Caco-2 (cell line): ENCODE results near the gene BCAS3. TPM values are rescaled to one million over a fixed set of nuclear protein-coding genes. Genes with fewer than 3 reads are reported as not detected.

Source experiments
- BruUV-seq: library from RNA; stranded (reverse); fragments of 400-500 nt; replicated peaks from 2 replicates; lab custom pipeline; 2021; lab: Mats Ljungman, UMichigan
- CTCF ChIA-PET: fragments of 300-600 bp; sonication (Branson Sonifier 250); formaldehyde crosslinking; loops from one replicate; lab custom pipeline; 2022; ENCODE audit warnings: antibody characterized with exemption; lab: Charles Lee
- POLR2A ChIA-PET: fragments of 300-600 bp; sonication (Branson Sonifier 250); formaldehyde crosslinking; loops from one replicate; lab custom pipeline; 2022; ENCODE audit warnings: antibody characterized with exemption; lab: Charles Lee
- DNase-seq, 2 experiments: peaks; one replicate each; pipeline versions ENCODE4 v3.0.0 to v3.0.0-alpha.2; 2020 to 2022
- H3K27me3 ChIP-seq: replicated peaks from 2 replicates; pipeline ENCODE4 v1.6.0; 2011; ENCODE audit warnings: low read length; ENCODE audit not compliant: control insufficient read depth, insufficient read depth
- H3K36me3 ChIP-seq: 2 replicates; pipeline ENCODE4 v1.5.1; 2011; ENCODE audit warnings: low read length; ENCODE audit not compliant: control insufficient read depth, insufficient read depth
- H3K4me1 ChIP-seq: fragments of 250-450 bp; sonication (Bioruptor Pico); 2 replicates; pipeline ENCODE4 v1.5.1; 2020; ENCODE audit warnings: mild to moderate bottlenecking
- H3K4me3 ChIP-seq: 2 replicates; pipeline ENCODE4 v1.5.1; 2011; ENCODE audit warnings: low read depth, mild to moderate bottlenecking, control low read depth, low read length
- H3K9me3 ChIP-seq: fragments of 250-450 bp; sonication (Bioruptor Pico); 2 replicates; pipeline ENCODE4 v1.5.1; 2020; ENCODE audit warnings: mild to moderate bottlenecking, moderate library complexity
- H3K27ac Mint-ChIP-seq: one replicate; pipeline ENCODE4 v1.8.0; 2022; ENCODE audit warnings: mixed read lengths; ENCODE audit not compliant: unreplicated experiment
- H3K27me3 Mint-ChIP-seq: one replicate; pipeline ENCODE4 v1.8.0; 2022; ENCODE audit warnings: mixed read lengths; ENCODE audit not compliant: insufficient read depth, unreplicated experiment
- H3K36me3 Mint-ChIP-seq: one replicate; pipeline ENCODE4 v1.8.0; 2022; ENCODE audit warnings: mild to moderate bottlenecking, mixed read lengths; ENCODE audit not compliant: insufficient read depth, unreplicated experiment
- H3K4me1 Mint-ChIP-seq: one replicate; pipeline ENCODE4 v1.8.0; 2022; ENCODE audit warnings: low read depth, mixed read lengths; ENCODE audit not compliant: unreplicated experiment
- H3K4me3 Mint-ChIP-seq: one replicate; pipeline ENCODE4 v1.8.0; 2022; ENCODE audit warnings: mild to moderate bottlenecking, moderate library complexity, mixed read lengths; ENCODE audit not compliant: unreplicated experiment
- H3K9me3 Mint-ChIP-seq: one replicate; pipeline ENCODE4 v1.8.0; 2022; ENCODE audit warnings: mixed read lengths; ENCODE audit not compliant: unreplicated experiment
- intact Hi-C: fragments of 100-400 bp; cut with micrococcal nuclease; formaldehyde crosslinking; loops from one replicate; pipeline ENCODE4 v1.10.0; 2022; ENCODE audit not compliant: unreplicated experiment
- total RNA-seq: library from RNA; stranded (reverse); gene quantifications from 2 replicates; pipeline ENCODE4 v1.2.3, GENCODE V29; 2022
- TF ChIP-seq, protein P1 (sequence below), 2 experiments: fragments of 200-600 bp in 1 of 2; IDR thresholded peaks; 1 replicate in 1 of 2; 2 replicates in 1 of 2; pipeline versions ENCODE4 v1.5.1 to v1.8.0; 2011 to 2022; ENCODE audit warnings: antibody characterized with exemption in 1 of 2, control low read depth in 1 of 2, inconsistent platforms in 1 of 2, low read depth in 1 of 2, low read length in 1 of 2, mild to moderate bottlenecking in 1 of 2, moderate library complexity in 1 of 2; ENCODE audit not compliant: insufficient read depth in 1 of 2, severe bottlenecking in 1 of 2, unreplicated experiment in 1 of 2

BCAS3 gene
- total RNA-seq, 1 experiment from 2014 or later, result 44.1 TPM

DNA sequence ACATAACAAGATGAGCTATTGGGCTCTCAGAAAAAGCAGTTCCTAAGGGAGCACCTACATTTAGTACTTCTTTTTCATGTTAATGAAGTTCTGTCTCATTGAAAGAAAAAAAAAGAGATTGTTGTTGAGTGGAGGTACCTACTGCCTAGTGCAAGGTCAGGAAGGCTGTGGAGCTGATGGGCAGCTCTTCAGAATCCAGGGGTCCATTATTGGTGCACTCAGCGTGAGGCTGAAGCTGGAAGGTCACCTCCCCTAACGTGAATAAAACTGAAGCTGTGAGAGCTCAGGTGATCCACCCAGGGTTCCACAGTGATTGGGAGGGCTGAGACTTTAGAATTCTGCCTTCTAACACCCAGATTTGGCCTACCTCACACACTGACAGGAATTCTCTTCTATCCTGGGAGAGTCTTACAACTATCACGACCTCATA lies 568.1 kb downstream of the BCAS3 start:
- peaks cover 35% of the 10 kb centered on the region for H3K4me1 ChIP-seq
- Mint-ChIP-seq H3K36me3 (no peaks in the 10 kb centered on the region), H3K27me3 (no peaks in the 10 kb centered on the region), H3K9me3 (no peaks in the 10 kb centered on the region), H3K4me3 (no peak overlapping the region), H3K4me1 (peaks cover 28% of the 10 kb centered on the region), H3K27ac (no peak overlapping the region)
- H3K9me3 ChIP-seq, result no peaks in the 10 kb centered on the region
- TF ChIP-seq, protein P1, sequence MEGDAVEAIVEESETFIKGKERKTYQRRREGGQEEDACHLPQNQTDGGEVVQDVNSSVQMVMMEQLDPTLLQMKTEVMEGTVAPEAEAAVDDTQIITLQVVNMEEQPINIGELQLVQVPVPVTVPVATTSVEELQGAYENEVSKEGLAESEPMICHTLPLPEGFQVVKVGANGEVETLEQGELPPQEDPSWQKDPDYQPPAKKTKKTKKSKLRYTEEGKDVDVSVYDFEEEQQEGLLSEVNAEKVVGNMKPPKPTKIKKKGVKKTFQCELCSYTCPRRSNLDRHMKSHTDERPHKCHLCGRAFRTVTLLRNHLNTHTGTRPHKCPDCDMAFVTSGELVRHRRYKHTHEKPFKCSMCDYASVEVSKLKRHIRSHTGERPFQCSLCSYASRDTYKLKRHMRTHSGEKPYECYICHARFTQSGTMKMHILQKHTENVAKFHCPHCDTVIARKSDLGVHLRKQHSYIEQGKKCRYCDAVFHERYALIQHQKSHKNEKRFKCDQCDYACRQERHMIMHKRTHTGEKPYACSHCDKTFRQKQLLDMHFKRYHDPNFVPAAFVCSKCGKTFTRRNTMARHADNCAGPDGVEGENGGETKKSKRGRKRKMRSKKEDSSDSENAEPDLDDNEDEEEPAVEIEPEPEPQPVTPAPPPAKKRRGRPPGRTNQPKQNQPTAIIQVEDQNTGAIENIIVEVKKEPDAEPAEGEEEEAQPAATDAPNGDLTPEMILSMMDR (IDR thresholded peaks at IDR 0.05; ENCODE audit: insufficient read depth in 1 of 2, low read depth in 1 of 2, low read length in 1 of 2, severe bottlenecking in 1 of 2, unreplicated experiment in 1 of 2), result no peak
- DNase-seq, result no peak
- H3K36me3 ChIP-seq, result no peaks in the 10 kb centered on the region
- H3K27me3 ChIP-seq, result no peaks in the 10 kb centered on the region
- POLR2A ChIA-PET, result no interaction called here
- H3K4me3 ChIP-seq, result no peak overlapping the region
- intact Hi-C loops, result no loop called here
- CTCF ChIA-PET, result no interaction called here
- no TSS peak for BruUV-seq

- H3K27ac Mint-ChIP-seq, result peak overlapping the region; percentile 35
Measured at GRCh38 chr17:61247439-61247838, 569.8 kb downstream of the BCAS3 start.

GRCh38 chr17:61248399-61248798 lies 570.7 kb downstream of the BCAS3 start:
- intact Hi-C loops, result no loop called here
- Histone ChIP-seq H3K4me3 (no peak overlapping the region), H3K4me1 (peaks cover 47% of the 10 kb centered on the region), H3K36me3 (no peaks in the 10 kb centered on the region), H3K9me3 (no peaks in the 10 kb centered on the region), H3K27me3 (no peaks in the 10 kb centered on the region)
- TF ChIP-seq, protein P1 (IDR thresholded peaks at IDR 0.05; ENCODE audit: insufficient read depth in 1 of 2, low read depth in 1 of 2, low read length in 1 of 2, severe bottlenecking in 1 of 2, unreplicated experiment in 1 of 2), result no peak
- H3K27ac Mint-ChIP-seq, result peak overlapping the region; percentile 35
- BruUV-seq, result no TSS peak
- no peak overlapping the region for H3K4me3 Mint-ChIP-seq
- CTCF ChIA-PET, result interaction anchor here (1.1 kb wide), 1 partner anchor 151 kb away, joined by 3 read pairs; the partner anchor contains the start of gene TBX2
- H3K9me3 Mint-ChIP-seq, result no peaks in the 10 kb centered on the region
- no peaks in the 10 kb centered on the region for H3K27me3 Mint-ChIP-seq
- POLR2A ChIA-PET, result no interaction called here
- H3K4me1 Mint-ChIP-seq, result peaks cover 34% of the 10 kb centered on the region
- H3K36me3 Mint-ChIP-seq, result no peaks in the 10 kb centered on the region
- peak; percentile 56 to 70 for DNase-seq

More at GRCh38 chr17:61247439-61247838, 569.8 kb downstream of the BCAS3 start:
- no peak overlapping the region for H3K4me3 Mint-ChIP-seq
- H3K4me1 Mint-ChIP-seq, result peaks cover 34% of the 10 kb centered on the region
- BruUV-seq, result no TSS peak
- no peaks in the 10 kb centered on the region for H3K36me3 ChIP-seq
- H3K27me3 Mint-ChIP-seq, result no peaks in the 10 kb centered on the region
- TF ChIP-seq, protein P1 (IDR thresholded peaks at IDR 0.05; ENCODE audit: insufficient read depth in 1 of 2, low read depth in 1 of 2, low read length in 1 of 2, severe bottlenecking in 1 of 2, unreplicated experiment in 1 of 2), result no peak
- no peak for DNase-seq
- no peaks in the 10 kb centered on the region for H3K9me3 Mint-ChIP-seq
- ChIA-PET POLR2A (no interaction called here), CTCF (interaction anchor here (0.6 kb wide), 1 partner anchor 102 kb away, joined by 3 read pairs; no protein-coding TSS in a partner anchor)
- intact Hi-C loops, result no loop called here
- no peaks in the 10 kb centered on the region for H3K9me3 ChIP-seq
- H3K36me3 Mint-ChIP-seq, result no peaks in the 10 kb centered on the region
- peaks cover 47% of the 10 kb centered on the region for H3K4me1 ChIP-seq
- H3K27me3 ChIP-seq, result no peaks in the 10 kb centered on the region
- H3K4me3 ChIP-seq, result no peak overlapping the region
